CD14-positive monocyte (primary cell): Measurements from ENCODE around the gene WDR45. TPM values are rescaled to one million over a fixed set of nuclear protein-coding genes. Genes with fewer than 3 reads are reported as not detected.

Experiments
- DNase-seq, 3 donors: peaks; one replicate each; pipeline ENCODE4 v3.0.0-alpha.2; 2011 to 2022
- H2AFZ ChIP-seq: 2 replicates; pipeline ENCODE4 v1.6.0; 2012; ENCODE audit warnings: mild to moderate bottlenecking, low read depth, low read length, inconsistent platforms; ENCODE audit not compliant: insufficient read depth, poor library complexity, severe bottlenecking
- H3K27ac ChIP-seq, 2 donors: 1 replicate in 1 of 2; 2 replicates in 1 of 2; pipeline ENCODE4 v1.5.1; 2012 to 2013; ENCODE audit warnings: low read length in 2 of 2, control low read depth in 1 of 2, inconsistent platforms in 1 of 2, low read depth in 1 of 2, mild to moderate bottlenecking in 1 of 2
- H3K27me3 ChIP-seq, 2 donors: one replicate each; pipeline versions ENCODE4 v1.6.0 to v1.6.1; 2011 to 2013; ENCODE audit warnings: low read length in 2 of 2; ENCODE audit not compliant: control insufficient read depth in 2 of 2, insufficient read depth in 2 of 2
- H3K36me3 ChIP-seq, 2 donors: replicated peaks in 1 of 2; 1 replicate in 1 of 2; 2 replicates in 1 of 2; pipeline versions ENCODE4 v1.5.1 to v1.6.1; 2012 to 2013; ENCODE audit warnings: low read length in 2 of 2, control low read depth in 1 of 2, inconsistent platforms in 1 of 2, mild to moderate bottlenecking in 1 of 2; ENCODE audit not compliant: insufficient read depth in 2 of 2, control insufficient read depth in 1 of 2
- H3K4me1 ChIP-seq, 2 donors: 1 replicate in 1 of 2; 2 replicates in 1 of 2; pipeline versions ENCODE4 v1.5.1 to v1.6.1; 2012 to 2013; ENCODE audit warnings: low read length in 2 of 2, control low read depth in 1 of 2, inconsistent platforms in 1 of 2, mild to moderate bottlenecking in 1 of 2, moderate library complexity in 1 of 2; ENCODE audit not compliant: insufficient read depth in 2 of 2, control insufficient read depth in 1 of 2
- H3K4me2 ChIP-seq: replicated peaks from 2 replicates; pipeline ENCODE3; 2012; ENCODE audit warnings: low read length, moderate library complexity, mild to moderate bottlenecking; ENCODE audit not compliant: poor library complexity, severe bottlenecking; ENCODE audit errors: extremely low read depth
- H3K4me3 ChIP-seq, 3 experiments: fragments of 200-600 bp in 1 of 3; sonication (generic) in 1 of 3; replicated peaks in 1 of 3; 1 replicate in 2 of 3; 2 replicates in 1 of 3; pipeline ENCODE4 v1.5.1; 2011 to 2013; ENCODE audit warnings: low read length in 3 of 3, mild to moderate bottlenecking in 3 of 3, control low read depth in 2 of 3, low read depth in 2 of 3, inconsistent platforms in 1 of 3, moderate library complexity in 1 of 3
- H3K79me2 ChIP-seq: 2 replicates; pipeline ENCODE4 v1.6.0; 2012; ENCODE audit warnings: mild to moderate bottlenecking, control low read depth, inconsistent platforms, low read length, moderate library complexity; ENCODE audit not compliant: insufficient read depth
- H3K9ac ChIP-seq: 2 replicates; pipeline ENCODE4 v1.6.0; 2017; ENCODE audit warnings: low read length, mild to moderate bottlenecking; ENCODE audit not compliant: insufficient read depth, poor library complexity, severe bottlenecking
- H3K9me3 ChIP-seq, 2 donors: replicated peaks in 1 of 2; 1 replicate in 1 of 2; 2 replicates in 1 of 2; pipeline versions ENCODE4 v1.5.1 to v1.6.1; 2012 to 2013; ENCODE audit warnings: low read length in 2 of 2, control low read depth in 1 of 2; ENCODE audit not compliant: control insufficient read depth in 1 of 2, insufficient read depth in 1 of 2
- H4K20me1 ChIP-seq: 2 replicates; pipeline ENCODE4 v1.6.0; 2012; ENCODE audit warnings: mild to moderate bottlenecking, low read length, control low read depth, moderate library complexity; ENCODE audit not compliant: insufficient read depth
- H3K27ac Mint-ChIP-seq, 7 donors: one replicate each; pipeline ENCODE4 v1.8.0; 2020; ENCODE audit warnings: mild to moderate bottlenecking in 7 of 7, mixed read lengths in 7 of 7, moderate library complexity in 6 of 7, inconsistent platforms in 2 of 7
- H3K27me3 Mint-ChIP-seq, 3 donors: one replicate each; pipeline ENCODE4 v1.8.0; 2021 to 2022; ENCODE audit warnings: low read depth in 3 of 3, mild to moderate bottlenecking in 3 of 3, mixed read lengths in 3 of 3, moderate library complexity in 3 of 3, inconsistent platforms in 1 of 3
- H3K36me3 Mint-ChIP-seq, 2 donors: one replicate each; pipeline ENCODE4 v1.8.0; 2020; ENCODE audit warnings: mixed read lengths in 2 of 2, inconsistent platforms in 1 of 2, mild to moderate bottlenecking in 1 of 2
- H3K4me1 Mint-ChIP-seq: one replicate; pipeline ENCODE4 v1.8.0; 2020; ENCODE audit warnings: mild to moderate bottlenecking, mixed read lengths
- H3K4me3 Mint-ChIP-seq, 2 donors: one replicate each; pipeline ENCODE4 v1.8.0; 2020; ENCODE audit warnings: mild to moderate bottlenecking in 2 of 2, mixed read lengths in 2 of 2, moderate library complexity in 1 of 2
- H3K9me3 Mint-ChIP-seq, 7 donors: one replicate each; pipeline ENCODE4 v1.8.0; 2020 to 2022; ENCODE audit warnings: mixed read lengths in 7 of 7, mild to moderate bottlenecking in 6 of 7, moderate library complexity in 6 of 7, inconsistent platforms in 2 of 7
- WGBS: methylation state at CpG from one replicate; pipeline ENCODE4 v1.1.5; 2013; ENCODE audit warnings: missing lambda C conversion rate; ENCODE audit not compliant: insufficient coverage; 5-methylcytosine and 5-hydroxymethylcytosine counted together
- intact Hi-C, 2 donors: fragments of 100-400 bp; cut with micrococcal nuclease; formaldehyde crosslinking; loops; one replicate each; pipeline versions ENCODE4 v1.15.0 to v1.15.1; 2023
- polyA plus RNA-seq, 3 donors: library from polyadenylated mRNA; depleted of rRNA in 1 of 3; unstranded in 2 of 3; stranded (reverse) in 1 of 3; fragments of 300-500 nt in 2 of 3; fragments of >200 nt in 1 of 3; fragmentation: Illumina TruSeq in 2 of 3; gene quantifications; 1 replicate in 2 of 3; 2 replicates in 1 of 3; pipeline ENCODE4 v1.2.3, GENCODE V29; 2012 to 2021
- TF ChIP-seq, protein P1 (sequence below): fragments of 200-600 bp; IDR thresholded peaks from one replicate; pipeline ENCODE4 v1.8.0; 2022; ENCODE audit warnings: antibody characterized with exemption, mild to moderate bottlenecking

WDR45 gene
- polyA plus RNA-seq, 3 donors, result 83.1 to 207 (median 83.8) TPM

DNA sequence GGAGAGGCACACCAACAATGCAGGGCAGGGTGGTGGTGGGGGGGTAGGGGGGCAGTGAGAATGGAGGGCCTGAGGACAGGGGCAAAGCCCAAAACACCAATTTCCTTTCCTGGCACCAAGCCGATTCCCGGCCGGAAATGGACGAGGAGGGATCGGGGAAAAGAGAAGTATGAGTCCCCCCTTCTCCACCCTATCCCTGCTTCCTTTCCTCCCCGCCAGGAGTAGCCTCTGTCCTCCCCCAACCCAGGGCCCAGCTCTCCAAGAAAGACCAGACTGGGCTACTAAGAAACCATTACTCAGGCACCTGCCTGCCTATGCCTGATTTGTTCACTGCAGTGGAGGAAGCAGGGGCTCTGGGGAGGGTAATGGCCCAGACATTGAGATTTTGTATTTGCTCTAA is 20.5 kb downstream of the WDR45 start:
- H3K4me3 Mint-ChIP-seq, result no peak overlapping the region
- Histone ChIP-seq H3K27me3 (no peaks in the 10 kb centered on the region), H3K9me3 (no peaks in the 10 kb centered on the region), H3K36me3 (no peaks in the 10 kb centered on the region), H3K9ac (no peak overlapping the region), H3K27ac (no peak overlapping the region), H3K4me2 (no peak overlapping the region), H2AFZ (no peak overlapping the region), H3K79me2 (no peaks in the 10 kb centered on the region), H3K4me3 (no peak overlapping the region), H4K20me1 (no peaks in the 10 kb centered on the region), H3K4me1 (peaks cover under 1 to 5% of the 10 kb centered on the region in 2 donors)
- peaks cover 0 to 6% (median 1%) of the 10 kb centered on the region in 7 donors for H3K9me3 Mint-ChIP-seq
- H3K27ac Mint-ChIP-seq, result peak overlapping the region in 1 of 7 donors; percentile 30
- intact Hi-C loops, result no loop called here
- peaks cover 0 to 4% (median 0%) of the 10 kb centered on the region in 3 donors for H3K27me3 Mint-ChIP-seq
- TF ChIP-seq, protein P1, sequence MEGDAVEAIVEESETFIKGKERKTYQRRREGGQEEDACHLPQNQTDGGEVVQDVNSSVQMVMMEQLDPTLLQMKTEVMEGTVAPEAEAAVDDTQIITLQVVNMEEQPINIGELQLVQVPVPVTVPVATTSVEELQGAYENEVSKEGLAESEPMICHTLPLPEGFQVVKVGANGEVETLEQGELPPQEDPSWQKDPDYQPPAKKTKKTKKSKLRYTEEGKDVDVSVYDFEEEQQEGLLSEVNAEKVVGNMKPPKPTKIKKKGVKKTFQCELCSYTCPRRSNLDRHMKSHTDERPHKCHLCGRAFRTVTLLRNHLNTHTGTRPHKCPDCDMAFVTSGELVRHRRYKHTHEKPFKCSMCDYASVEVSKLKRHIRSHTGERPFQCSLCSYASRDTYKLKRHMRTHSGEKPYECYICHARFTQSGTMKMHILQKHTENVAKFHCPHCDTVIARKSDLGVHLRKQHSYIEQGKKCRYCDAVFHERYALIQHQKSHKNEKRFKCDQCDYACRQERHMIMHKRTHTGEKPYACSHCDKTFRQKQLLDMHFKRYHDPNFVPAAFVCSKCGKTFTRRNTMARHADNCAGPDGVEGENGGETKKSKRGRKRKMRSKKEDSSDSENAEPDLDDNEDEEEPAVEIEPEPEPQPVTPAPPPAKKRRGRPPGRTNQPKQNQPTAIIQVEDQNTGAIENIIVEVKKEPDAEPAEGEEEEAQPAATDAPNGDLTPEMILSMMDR, result no peak
- WGBS, result no CpG with 5 or more reads among the region's 6 CpGs
- no peaks in the 10 kb centered on the region for H3K36me3 Mint-ChIP-seq
- DNase-seq, result no peak
- peaks cover 8% of the 10 kb centered on the region for H3K4me1 Mint-ChIP-seq

DNA sequence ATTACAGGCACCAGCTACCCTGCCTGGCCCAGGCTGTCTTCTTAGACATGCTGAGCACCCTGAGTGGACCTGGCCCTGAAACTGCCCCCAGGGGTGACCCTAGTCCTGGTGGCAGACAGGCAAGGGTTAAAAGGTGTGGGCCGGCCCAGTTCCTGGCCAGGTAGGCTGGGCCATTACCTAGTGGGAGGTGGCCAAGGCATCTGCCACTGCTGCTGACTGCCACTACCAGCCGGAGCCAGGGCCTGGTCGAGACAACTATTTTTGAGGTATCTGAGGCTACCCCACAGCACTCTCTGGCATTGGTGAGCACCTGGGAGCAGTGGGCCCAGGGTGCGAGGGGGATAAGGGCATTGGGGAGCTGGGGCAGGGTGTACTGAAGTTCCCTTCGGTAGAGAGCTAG is 20.9 kb downstream of the WDR45 start, which contains the start of gene CCDC120:
Gene CCDC120, plus strand, starts transcription at position 206 of the 400 bp plus-strand sequence. CDS start 3,043 bp downstream, outside the sequence.
- Histone ChIP-seq H3K27ac (no peak within 1 kb of the TSS), H3K9me3 (no peaks in the 10 kb centered on the region), H3K27me3 (no peaks in the 10 kb centered on the region), H3K4me1 (peaks cover 4 to 5% of the 10 kb centered on the region in 2 donors), H3K4me2 (no peak within 1 kb of the TSS), H3K9ac (no peak within 1 kb of the TSS), H3K4me3 (no peak within 1 kb of the TSS), H2AFZ (no peak within 1 kb of the TSS), H4K20me1 (no peaks in the 10 kb centered on the region), H3K36me3 (no peaks in the 10 kb centered on the region), H3K79me2 (no peaks in the 10 kb centered on the region)
- H3K36me3 Mint-ChIP-seq, result no peaks in the 10 kb centered on the region
- DNase-seq, result no peak
- H3K4me3 Mint-ChIP-seq, result no peak within 1 kb of the TSS
- TF ChIP-seq, protein P1, result no peak
- H3K27ac Mint-ChIP-seq, result peak within 1 kb of the TSS in 2 of 7 donors; percentile 30 to 67
- intact Hi-C loops, result no loop called here
- H3K4me1 Mint-ChIP-seq, result peaks cover 12% of the 10 kb centered on the region
- peaks cover 0 to 7% (median 0%) of the 10 kb centered on the region in 3 donors for H3K27me3 Mint-ChIP-seq
- whole genome bisulfite sequencing, result 100% methylated on average over 1 of the region's 5 CpGs
- peaks cover 0 to 8% (median 3%) of the 10 kb centered on the region in 7 donors for H3K9me3 Mint-ChIP-seq
